NCI-H2196 (cell line): Measurements from ENCODE around the gene TBX3.

Experiments
- DNase-seq: peaks from one replicate; lab custom pipeline; 2025; ENCODE audit not compliant: unreplicated experiment; lab: John Stamatoyannopoulos, UW

TBX3 gene

DNA sequence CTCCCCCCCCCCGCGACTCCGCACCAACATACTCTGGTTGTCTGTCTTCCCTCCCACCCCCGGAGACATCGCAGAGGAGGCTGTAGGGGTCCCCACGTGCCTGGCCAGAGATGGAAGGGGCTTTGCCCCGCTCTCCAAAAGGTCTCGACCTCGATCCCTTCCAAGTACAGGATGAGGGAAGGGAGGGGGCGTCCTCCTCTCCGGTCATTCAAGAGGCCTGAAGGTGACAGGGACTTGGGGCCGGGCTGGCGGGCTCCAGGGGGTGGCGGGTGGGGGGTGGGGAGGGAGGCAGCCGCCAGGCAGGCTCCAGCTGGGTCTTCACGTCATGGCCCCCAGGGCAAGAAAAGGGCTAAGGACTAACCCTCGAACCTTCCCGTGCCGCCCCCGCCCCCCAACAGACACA lies 15.1 kb downstream of the TBX3 start:
- no peak for DNase-seq

- DNase-seq = peak; percentile 90
Measured at GRCh38 chr12:114668151-114668885, 15.7 kb downstream of the TBX3 start.

DNA sequence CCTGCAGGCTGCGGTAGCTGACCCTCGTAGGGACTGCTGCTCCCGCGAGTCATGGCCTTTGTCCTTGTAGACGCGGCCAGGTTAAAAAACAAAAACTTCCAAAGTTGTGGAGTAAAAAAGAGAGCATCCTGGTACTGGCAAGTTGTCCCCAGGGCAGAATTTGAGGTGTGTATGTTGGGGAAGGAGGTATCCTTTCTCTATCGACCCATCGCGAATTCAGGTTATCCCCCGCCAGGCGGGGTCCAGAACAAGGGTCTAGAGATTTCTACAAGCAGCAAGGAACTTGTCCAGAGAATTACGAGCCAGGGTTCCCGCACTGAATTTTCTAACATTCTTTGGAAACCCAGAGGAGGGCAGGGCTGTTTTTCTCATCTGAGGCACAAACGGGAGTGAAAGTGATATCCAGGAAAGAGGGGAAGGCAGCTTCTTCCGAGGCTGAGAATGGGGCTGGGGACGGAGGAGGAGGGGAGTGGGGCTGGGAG lies 16.3 kb downstream of the TBX3 start:
- no peak for DNase-seq

- no peak for DNase-seq
Measured at GRCh38 chr12:114666746-114667668, 17.0 kb downstream of the TBX3 start.

- no peak for DNase-seq
Measured at GRCh38 chr12:114665411-114666260, 18.3 kb downstream of the TBX3 start.

DNA sequence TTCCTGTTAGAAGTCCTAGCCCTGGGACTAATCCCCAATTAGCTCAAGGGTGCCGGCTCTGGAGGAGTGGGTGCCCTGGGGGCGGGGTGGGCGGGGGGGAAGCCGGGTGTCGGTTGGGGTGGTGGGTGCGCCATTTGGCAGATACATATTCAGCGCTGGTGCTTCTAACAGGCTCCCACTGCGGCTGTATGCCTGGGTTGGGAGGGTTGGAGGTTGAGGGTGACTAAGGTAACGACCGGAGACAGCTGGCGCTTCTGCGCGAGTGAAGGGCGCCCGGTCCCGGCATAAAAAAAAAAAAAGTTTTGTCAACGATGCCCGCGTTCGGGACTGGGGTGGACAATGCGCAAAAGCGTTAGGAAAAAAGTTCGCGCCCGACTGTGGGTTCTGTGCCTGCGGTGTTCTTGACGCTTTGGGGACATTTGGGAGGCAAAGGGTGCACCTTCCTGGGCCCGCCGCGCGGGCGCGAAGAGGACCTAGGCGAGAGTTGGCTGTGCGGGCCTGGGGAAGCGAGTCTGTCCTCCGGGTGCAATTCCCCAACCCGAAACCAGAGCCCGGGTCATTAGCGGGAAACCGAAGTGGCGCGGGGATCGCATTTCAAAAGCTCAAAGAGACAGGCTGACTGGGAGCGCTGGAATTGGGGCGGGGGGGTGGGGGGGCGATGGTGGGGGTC lies 19.2 kb downstream of the TBX3 start:
- DNase-seq = no peak

GRCh38 chr12:114662512-114663177 lies 21.3 kb downstream of the TBX3 start:
- peak; percentile 81 for DNase-seq

DNA sequence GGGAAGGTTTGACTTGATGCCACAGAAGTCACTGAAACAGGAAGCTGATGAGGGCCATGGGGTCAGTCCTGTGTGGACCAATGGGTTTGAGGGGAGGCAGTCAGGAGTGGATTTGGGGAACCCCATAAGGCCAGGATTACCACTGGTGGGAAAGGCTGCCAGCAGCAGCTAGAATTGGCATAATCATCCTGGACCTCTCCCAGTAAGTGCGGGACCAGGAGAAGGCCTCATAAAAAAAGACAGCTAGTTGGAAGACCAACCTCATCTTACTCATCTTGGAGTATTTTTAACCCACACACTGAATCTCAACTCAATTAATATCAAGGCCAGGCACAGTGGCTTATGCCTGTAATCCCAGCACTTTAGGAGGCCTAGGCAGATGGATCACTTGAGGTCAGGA lies 22.7 kb downstream of the TBX3 start:
- no peak for DNase-seq

DNA sequence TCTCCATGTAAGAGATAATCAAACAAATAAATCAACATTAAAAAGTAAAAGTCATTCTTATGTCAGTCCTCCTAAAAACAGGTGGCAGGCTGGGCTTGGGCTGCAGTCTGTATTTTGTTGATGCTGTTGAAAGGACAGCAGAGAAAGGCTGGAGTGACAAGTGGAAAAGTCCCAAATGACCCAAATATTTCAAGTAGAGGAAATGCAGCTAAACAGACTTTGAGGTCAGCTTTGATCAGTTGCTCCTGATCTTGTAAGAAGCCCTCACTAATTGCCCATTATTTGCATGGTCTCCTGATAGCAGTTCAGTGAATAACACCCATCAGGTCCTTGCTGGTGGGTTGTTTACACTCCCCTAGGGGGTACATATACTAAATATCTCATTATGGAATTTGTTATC lies 24.9 kb downstream of the TBX3 start:
- no peak for DNase-seq

DNA sequence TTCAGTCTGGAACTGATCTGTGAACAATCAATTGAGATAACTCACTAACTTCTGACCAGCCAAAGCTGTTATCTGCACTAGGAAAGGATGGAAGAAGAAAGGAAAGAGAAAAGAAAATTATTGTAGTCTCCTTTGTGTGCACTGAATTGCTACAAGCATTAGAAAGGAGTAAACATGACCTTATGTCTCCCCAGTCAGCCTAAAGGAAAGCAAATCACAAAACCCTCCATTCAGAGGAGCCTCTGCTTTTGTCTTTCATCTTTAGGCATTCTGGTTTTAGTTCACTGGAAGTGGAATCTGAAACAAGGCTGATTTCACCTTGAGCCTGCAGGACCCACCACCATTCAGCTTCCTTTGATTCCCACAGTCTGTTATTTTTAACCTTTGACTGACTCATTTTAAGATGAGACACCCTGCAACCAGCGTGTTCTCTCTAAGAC lies 26.0 kb downstream of the TBX3 start:
- DNase-seq = no peak

GRCh38 chr12:114657597-114657920 lies 26.4 kb downstream of the TBX3 start:
- no peak for DNase-seq

- no peak for DNase-seq
Measured at GRCh38 chr12:114656906-114657596, 26.9 kb downstream of the TBX3 start.

DNA sequence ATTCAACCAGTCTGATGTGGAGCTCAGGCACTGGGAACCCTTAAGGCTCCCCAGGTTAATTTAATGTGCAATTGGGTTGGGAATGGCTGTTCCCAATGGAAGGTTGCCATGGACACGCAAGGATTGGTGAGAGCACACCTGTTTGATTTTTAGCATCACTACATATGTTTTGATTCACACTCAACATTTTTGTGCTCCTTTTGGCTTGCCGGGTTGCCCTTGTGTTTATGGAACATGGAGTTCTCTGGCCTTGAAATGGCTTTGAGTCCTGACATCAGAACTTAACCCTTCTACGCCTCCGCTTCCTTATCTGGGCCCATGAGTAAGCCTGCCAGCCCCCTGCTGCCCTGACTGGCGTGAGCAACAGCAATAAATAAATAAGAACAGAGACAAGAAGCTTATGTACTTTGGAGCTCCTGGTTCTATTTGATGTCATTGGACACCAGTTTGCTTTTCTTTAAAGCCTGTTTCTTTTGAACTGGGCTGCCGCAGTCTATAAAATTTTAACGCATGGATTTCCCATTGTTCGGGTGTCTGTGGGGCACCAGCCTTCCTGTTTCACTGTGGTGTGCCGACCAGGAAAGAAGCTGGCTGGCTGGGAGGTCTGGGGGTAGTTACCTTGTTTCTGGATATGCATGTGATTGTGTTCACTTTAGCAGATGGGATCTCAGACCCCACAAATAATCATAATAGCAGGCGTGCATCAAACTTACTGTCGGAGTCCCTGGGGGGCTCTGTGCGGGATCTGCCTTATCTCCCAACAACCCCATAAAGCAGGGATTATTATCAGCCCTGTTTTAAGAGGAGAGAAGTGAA lies 27.8 kb downstream of the TBX3 start:
- DNase-seq = no peak

GRCh38 chr12:114649585-114649984 lies 34.4 kb downstream of the TBX3 start:
- no peak for DNase-seq

DNA sequence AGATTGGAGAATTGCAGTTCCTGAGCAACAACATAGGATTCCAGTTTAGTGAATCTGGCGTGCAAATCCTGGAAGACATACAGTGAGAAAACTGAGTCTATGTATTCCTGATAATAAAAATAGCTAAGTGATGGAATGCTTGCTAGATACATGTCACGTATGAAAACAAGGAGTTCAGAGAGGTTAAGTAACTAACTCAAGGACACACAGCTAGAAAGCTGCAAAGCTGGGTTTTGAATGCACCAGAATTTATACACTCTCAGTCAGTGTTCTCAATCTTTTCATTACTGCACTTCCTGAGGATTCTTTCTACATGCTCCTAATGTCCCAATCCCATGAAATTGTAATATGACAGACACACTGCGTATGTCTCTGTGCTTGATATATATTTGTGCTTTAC lies 35.3 kb downstream of the TBX3 start:
- no peak for DNase-seq

DNA sequence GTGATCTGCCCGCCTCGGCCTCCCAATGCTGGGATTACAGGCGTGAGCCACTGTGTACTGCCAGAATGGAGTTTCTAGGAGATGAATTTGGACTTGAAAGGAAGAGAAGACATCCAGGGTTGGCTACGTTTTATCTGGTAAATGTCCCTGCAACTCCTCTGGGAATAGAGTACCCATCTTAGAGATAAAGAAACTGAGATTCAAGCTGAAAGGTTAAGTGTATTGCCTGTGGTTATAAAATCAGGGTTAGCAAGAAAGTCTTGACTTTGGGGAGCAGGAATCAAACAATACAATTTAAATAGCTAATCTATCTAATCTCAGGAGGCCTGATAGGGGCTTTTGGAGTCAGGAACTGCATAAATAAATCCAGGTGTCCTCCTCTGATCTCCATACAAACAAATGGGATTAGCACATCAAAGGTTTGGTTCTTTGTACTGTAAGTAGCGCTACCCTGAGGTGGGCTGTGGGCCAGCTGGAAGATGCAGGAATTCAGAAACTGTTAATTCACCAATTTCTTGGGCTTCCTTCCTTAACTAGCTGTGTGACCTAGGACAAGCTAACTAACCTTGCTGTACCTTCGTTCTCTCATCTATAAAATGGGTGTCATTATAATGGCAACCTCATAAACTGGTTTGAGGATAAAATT lies 45.1 kb downstream of the TBX3 start:
- DNase-seq = no peak

- DNase-seq = no peak
Measured at GRCh38 chr12:114636723-114637480, 47.1 kb downstream of the TBX3 start.

GRCh38 chr12:114631242-114631641 lies 52.7 kb downstream of the TBX3 start:
- no peak for DNase-seq
